GM12878 (cell line): Measurements from ENCODE around the gene TRPM3.

ENCODE experiments used
- EZH2 ChIP-seq: IDR thresholded peaks from 2 replicates; pipeline ENCODE4 v1.6.1; 2012; ENCODE audit warnings: low read depth, mild to moderate bottlenecking, control low read depth, inconsistent platforms, low read length, borderline replicate concordance; ENCODE audit not compliant: control insufficient read depth
- NR2C2 ChIP-seq: IDR thresholded peaks from 2 replicates; pipeline ENCODE4 v1.6.1; 2011; ENCODE audit warnings: borderline replicate concordance, low read depth; ENCODE audit not compliant: control insufficient read depth, insufficient read length
- POLR2A ChIP-seq: IDR thresholded peaks from 2 replicates; pipeline ENCODE4 v1.6.1; 2011; ENCODE audit warnings: low read depth, mild to moderate bottlenecking, low read length
- POLR2AphosphoS2 ChIP-seq: IDR thresholded peaks from 2 replicates; pipeline ENCODE4 v1.6.1; 2011; ENCODE audit warnings: low read depth, mild to moderate bottlenecking, low read length, improper control_type of control experiment, moderate library complexity
- SMARCA5 ChIP-seq: fragments of 450-650 bp; IDR thresholded peaks from 2 replicates; pipeline ENCODE4 v1.6.1; 2017; ENCODE audit warnings: mild to moderate bottlenecking
- TARDBP ChIP-seq: IDR thresholded peaks from 2 replicates; pipeline ENCODE4 v1.6.1; 2016; ENCODE audit warnings: borderline replicate concordance
- TF ChIP-seq, protein P1 (sequence below), 3 experiments: IDR thresholded peaks in 2 of 3; conservative IDR thresholded peaks in 1 of 3; 2 replicates each; pipeline ENCODE4 v1.5.1; 2011; ENCODE audit warnings: low read depth in 3 of 3, low read length in 3 of 3, mild to moderate bottlenecking in 3 of 3, control low read depth in 2 of 3, moderate library complexity in 2 of 3, inconsistent platforms in 1 of 3, mixed read lengths in 1 of 3; ENCODE audit not compliant: control insufficient read depth in 2 of 3, insufficient read depth in 1 of 3; ENCODE audit errors: extremely low read depth in 1 of 3
- TF ChIP-seq, protein P2 (sequence below): fragments of 450-650 bp; IDR thresholded peaks from 2 replicates; pipeline ENCODE4 v1.6.1; 2016; ENCODE audit warnings: mild to moderate bottlenecking, moderate library complexity, borderline replicate concordance
- TF ChIP-seq, protein P3 (sequence below): fragments of 450-650 bp; formaldehyde crosslinking; IDR thresholded peaks from 2 replicates; pipeline ENCODE4 v1.4.0; 2020; ENCODE audit warnings: mild to moderate bottlenecking, moderate library complexity

DNA sequence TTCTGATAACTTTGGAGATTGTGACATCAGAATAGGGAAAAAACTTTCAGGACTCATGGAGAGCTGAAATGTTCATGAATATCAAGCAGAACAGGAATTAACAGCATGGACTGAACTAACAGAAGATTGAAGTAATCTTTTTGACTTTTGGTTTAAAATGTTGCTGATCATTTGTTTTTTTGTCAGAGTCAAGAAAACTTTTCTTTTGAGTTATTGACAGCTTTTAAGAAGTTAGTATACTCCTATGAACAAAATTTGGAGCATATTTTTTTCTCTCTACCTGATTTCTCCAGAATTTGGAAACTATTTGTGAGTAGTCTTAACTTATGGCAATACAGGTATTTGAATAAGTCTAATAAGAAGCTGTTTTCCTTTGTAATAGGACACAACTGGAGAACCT lies 462.7 kb downstream of the TRPM3 start:
- TF ChIP-seq, protein P1, sequence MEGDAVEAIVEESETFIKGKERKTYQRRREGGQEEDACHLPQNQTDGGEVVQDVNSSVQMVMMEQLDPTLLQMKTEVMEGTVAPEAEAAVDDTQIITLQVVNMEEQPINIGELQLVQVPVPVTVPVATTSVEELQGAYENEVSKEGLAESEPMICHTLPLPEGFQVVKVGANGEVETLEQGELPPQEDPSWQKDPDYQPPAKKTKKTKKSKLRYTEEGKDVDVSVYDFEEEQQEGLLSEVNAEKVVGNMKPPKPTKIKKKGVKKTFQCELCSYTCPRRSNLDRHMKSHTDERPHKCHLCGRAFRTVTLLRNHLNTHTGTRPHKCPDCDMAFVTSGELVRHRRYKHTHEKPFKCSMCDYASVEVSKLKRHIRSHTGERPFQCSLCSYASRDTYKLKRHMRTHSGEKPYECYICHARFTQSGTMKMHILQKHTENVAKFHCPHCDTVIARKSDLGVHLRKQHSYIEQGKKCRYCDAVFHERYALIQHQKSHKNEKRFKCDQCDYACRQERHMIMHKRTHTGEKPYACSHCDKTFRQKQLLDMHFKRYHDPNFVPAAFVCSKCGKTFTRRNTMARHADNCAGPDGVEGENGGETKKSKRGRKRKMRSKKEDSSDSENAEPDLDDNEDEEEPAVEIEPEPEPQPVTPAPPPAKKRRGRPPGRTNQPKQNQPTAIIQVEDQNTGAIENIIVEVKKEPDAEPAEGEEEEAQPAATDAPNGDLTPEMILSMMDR (IDR thresholded peaks at IDR 0.05 in 2 of 3, conservative IDR thresholded peaks at IDR 0.05 in 1 of 3; ENCODE audit: control insufficient read depth in 2 of 3, extremely low read depth in 1 of 3, insufficient read depth in 1 of 3, low read depth in 3 of 3, low read length in 3 of 3): no peak
- TF ChIP-seq NR2C2 (no peak), POLR2A (no peak), POLR2AphosphoS2 (no peak), EZH2 (no peak), TARDBP (no peak), SMARCA5 (no peak)
- TF ChIP-seq, protein P2, sequence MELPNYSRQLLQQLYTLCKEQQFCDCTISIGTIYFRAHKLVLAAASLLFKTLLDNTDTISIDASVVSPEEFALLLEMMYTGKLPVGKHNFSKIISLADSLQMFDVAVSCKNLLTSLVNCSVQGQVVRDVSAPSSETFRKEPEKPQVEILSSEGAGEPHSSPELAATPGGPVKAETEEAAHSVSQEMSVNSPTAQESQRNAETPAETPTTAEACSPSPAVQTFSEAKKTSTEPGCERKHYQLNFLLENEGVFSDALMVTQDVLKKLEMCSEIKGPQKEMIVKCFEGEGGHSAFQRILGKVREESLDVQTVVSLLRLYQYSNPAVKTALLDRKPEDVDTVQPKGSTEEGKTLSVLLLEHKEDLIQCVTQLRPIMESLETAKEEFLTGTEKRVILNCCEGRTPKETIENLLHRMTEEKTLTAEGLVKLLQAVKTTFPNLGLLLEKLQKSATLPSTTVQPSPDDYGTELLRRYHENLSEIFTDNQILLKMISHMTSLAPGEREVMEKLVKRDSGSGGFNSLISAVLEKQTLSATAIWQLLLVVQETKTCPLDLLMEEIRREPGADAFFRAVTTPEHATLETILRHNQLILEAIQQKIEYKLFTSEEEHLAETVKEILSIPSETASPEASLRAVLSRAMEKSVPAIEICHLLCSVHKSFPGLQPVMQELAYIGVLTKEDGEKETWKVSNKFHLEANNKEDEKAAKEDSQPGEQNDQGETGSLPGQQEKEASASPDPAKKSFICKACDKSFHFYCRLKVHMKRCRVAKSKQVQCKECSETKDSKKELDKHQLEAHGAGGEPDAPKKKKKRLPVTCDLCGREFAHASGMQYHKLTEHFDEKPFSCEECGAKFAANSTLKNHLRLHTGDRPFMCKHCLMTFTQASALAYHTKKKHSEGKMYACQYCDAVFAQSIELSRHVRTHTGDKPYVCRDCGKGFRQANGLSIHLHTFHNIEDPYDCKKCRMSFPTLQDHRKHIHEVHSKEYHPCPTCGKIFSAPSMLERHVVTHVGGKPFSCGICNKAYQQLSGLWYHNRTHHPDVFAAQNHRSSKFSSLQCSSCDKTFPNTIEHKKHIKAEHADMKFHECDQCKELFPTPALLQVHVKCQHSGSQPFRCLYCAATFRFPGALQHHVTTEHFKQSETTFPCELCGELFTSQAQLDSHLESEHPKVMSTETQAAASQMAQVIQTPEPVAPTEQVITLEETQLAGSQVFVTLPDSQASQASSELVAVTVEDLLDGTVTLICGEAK: no peak
- TF ChIP-seq, protein P3, sequence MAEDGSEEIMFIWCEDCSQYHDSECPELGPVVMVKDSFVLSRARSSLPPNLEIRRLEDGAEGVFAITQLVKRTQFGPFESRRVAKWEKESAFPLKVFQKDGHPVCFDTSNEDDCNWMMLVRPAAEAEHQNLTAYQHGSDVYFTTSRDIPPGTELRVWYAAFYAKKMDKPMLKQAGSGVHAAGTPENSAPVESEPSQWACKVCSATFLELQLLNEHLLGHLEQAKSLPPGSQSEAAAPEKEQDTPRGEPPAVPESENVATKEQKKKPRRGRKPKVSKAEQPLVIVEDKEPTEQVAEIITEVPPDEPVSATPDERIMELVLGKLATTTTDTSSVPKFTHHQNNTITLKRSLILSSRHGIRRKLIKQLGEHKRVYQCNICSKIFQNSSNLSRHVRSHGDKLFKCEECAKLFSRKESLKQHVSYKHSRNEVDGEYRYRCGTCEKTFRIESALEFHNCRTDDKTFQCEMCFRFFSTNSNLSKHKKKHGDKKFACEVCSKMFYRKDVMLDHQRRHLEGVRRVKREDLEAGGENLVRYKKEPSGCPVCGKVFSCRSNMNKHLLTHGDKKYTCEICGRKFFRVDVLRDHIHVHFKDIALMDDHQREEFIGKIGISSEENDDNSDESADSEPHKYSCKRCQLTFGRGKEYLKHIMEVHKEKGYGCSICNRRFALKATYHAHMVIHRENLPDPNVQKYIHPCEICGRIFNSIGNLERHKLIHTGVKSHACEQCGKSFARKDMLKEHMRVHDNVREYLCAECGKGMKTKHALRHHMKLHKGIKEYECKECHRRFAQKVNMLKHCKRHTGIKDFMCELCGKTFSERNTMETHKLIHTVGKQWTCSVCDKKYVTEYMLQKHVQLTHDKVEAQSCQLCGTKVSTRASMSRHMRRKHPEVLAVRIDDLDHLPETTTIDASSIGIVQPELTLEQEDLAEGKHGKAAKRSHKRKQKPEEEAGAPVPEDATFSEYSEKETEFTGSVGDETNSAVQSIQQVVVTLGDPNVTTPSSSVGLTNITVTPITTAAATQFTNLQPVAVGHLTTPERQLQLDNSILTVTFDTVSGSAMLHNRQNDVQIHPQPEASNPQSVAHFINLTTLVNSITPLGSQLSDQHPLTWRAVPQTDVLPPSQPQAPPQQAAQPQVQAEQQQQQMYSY (CRISPR knock-in tag): no peak
